ENCODE data around the gene RALB. TPM values are rescaled to one million over a fixed set of nuclear protein-coding genes. Genes with fewer than 3 reads are reported as not detected.
A peak's percentile ranks its signal among the peaks of the same experiment; 100 is the strongest.

RALB gene
- total RNA-seq, 4 donors from 2014 or later, result 20.1 to 45.0 (median 30.4) TPM

DNA sequence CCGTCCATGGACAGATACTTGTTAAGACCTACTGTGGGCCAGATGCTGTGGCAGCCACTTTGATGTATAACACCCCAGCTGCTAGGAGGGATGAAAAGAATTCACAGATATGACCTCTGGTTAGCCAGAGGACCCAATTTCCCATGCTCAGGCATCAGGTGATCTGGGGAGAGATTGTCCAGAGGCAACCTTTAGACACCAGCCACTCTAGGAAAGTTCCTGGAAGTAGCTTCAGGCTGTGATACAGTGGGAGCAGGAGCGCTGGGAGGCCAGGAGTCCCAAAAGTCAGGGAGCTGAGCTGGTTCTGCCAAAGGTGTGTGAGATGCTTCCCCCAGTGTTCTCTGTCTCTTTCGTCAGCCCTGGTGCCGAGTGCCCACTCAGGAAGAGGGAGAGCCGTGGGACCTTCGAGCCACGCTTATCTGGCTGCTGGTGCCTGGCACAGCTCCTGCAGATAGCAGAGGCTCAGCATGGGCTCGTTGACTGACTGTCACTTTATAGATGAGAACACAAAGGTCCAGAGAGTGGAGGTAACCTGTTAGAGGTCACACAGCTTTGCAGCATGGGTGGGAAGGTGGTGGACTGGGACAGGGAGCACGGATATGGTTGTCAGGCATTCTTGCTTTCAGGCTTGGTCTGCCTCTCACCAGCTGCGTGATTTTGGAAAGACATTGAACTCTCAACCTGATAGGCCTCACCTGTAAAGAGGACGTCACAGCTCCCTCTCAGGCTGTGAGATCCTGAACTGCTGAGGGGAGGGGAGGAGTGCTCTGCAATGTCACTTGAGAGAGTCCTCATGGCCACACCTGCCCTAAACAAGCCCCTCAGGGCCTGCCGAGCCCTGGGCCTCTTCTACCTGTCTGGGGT, 7.8 kb upstream of the RALB start:
- no peaks in the 10 kb centered on the region for H3K36me3 ChIP-seq
- DNase-seq, result no peak
- no peak overlapping the region for H3K4me3 ChIP-seq
- H3K9me3 ChIP-seq, result no peaks in the 10 kb centered on the region
- in situ Hi-C loops (cut with MboI; ENCODE audit: low sequenced_read_pairs in 4 of 4), result no loop called here
- H3K27me3 ChIP-seq, result no peaks in the 10 kb centered on the region
- intact Hi-C loops (cut with DNase I; ENCODE audit: low total_unique reads), result no loop called here
- H3K4me1 ChIP-seq, result peaks cover 7 to 24% of the 10 kb centered on the region in 2 donors
- TF ChIP-seq POLR2A (IDR thresholded peaks at IDR 0.05), result no peak
- TF ChIP-seq, protein P1, sequence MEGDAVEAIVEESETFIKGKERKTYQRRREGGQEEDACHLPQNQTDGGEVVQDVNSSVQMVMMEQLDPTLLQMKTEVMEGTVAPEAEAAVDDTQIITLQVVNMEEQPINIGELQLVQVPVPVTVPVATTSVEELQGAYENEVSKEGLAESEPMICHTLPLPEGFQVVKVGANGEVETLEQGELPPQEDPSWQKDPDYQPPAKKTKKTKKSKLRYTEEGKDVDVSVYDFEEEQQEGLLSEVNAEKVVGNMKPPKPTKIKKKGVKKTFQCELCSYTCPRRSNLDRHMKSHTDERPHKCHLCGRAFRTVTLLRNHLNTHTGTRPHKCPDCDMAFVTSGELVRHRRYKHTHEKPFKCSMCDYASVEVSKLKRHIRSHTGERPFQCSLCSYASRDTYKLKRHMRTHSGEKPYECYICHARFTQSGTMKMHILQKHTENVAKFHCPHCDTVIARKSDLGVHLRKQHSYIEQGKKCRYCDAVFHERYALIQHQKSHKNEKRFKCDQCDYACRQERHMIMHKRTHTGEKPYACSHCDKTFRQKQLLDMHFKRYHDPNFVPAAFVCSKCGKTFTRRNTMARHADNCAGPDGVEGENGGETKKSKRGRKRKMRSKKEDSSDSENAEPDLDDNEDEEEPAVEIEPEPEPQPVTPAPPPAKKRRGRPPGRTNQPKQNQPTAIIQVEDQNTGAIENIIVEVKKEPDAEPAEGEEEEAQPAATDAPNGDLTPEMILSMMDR (IDR thresholded peaks at IDR 0.05 in 4 of 5, conservative IDR thresholded peaks at IDR 0.05 in 1 of 5), result no peak
- H3K27ac ChIP-seq, result no peak overlapping the region
- ATAC-seq, result peak in 1 of 2 donors; percentile 9

DNA sequence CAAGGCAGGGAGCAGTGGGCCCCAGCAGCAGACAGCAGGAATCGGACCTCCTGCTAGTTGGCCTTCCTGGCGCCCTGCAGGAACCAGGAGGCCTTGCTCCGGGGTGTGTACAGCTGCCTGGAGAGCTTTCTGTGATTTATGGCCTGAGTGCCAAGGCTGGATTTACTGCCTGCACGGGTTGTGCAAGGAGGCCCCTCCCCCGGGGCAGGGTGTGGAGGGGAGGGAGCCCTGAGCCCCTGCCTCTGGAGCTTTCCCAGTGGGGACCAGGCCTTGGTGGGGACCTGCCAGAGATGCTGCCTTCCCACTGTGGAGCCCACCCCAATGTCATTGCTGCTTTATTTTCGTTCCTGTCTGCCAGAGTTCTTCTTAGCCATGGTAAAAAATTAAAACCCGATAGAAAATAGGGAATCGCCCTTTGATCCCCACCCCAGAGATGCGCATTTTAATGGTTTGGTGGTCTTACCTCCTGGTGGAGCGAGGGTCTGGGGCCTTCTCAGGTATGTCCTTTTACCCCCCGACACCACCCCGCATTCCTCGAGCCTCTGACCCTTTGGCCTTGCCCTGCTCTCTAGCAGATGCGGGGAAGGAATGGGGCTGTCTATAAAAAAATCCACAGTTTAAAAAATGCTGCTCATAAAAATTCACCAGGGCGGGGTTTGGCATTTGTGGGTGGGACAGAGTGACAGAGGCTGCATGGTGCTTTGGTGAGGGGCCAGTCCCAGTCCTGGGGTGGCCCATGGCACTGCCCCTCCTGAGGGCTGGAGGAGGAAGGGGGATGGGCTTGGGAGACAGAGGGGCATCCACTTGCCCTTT, 6.9 kb upstream of the RALB start:
- intact Hi-C loops (cut with DNase I; ENCODE audit: low total_unique reads), result no loop called here
- TF ChIP-seq, protein P1 (IDR thresholded peaks at IDR 0.05 in 4 of 5, conservative IDR thresholded peaks at IDR 0.05 in 1 of 5), result no peak
- Histone ChIP-seq H3K4me1 (peaks cover 7 to 24% of the 10 kb centered on the region in 2 donors), H3K9me3 (no peaks in the 10 kb centered on the region), H3K36me3 (no peaks in the 10 kb centered on the region), H3K27ac (no peak overlapping the region), H3K27me3 (no peaks in the 10 kb centered on the region), H3K4me3 (no peak overlapping the region)
- in situ Hi-C loops (cut with MboI; ENCODE audit: low sequenced_read_pairs in 4 of 4), result no loop called here
- peak; percentile 37 to 42 for DNase-seq
- ATAC-seq, result peak; percentile 65 to 76

DNA sequence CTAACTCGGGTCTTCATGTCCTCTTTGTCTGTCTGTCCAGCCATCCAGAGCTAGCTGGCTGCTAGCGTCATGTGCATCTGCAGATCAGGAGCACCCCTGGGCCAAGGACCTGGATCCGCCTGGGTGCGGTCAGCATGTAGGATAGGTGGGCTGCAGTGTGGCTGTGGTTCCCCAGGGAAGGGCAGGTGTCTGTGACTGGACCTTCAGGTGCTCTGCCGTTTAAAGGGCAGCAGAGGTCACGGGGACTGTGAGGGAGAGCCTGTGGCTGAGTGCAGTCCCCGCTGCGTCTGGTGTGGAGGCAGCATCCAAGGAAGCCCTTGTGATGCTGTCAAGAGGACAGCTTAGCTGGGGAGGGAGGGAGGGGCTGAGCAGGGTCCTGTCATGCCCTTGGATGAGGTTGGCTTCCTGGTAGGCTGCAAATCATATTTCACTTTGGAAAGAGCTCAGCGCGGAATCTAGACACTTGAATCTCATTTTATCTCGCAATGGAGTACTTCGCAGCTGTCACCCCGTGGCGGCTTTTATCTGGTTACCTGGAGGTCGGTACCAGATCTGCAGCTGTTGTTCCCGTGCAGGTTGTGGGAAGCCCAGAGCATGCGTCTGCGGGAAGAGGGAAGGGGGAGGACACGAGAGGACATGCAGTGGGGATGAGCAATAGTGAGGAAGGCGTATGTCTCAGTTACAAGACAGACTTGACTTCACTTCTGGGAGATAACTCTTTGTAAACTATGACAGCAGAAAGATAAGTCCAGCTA, 5.9 kb upstream of the RALB start:
- H3K9me3 ChIP-seq, result no peaks in the 10 kb centered on the region
- in situ Hi-C loops (cut with MboI; ENCODE audit: low sequenced_read_pairs in 4 of 4), result no loop called here
- peak; percentile 23 to 35 for ATAC-seq
- no peak for DNase-seq
- H3K27me3 ChIP-seq, result no peaks in the 10 kb centered on the region
- H3K27ac ChIP-seq, result no peak overlapping the region
- intact Hi-C loops (cut with DNase I; ENCODE audit: low total_unique reads), result no loop called here
- peaks cover 7 to 27% of the 10 kb centered on the region in 2 donors for H3K4me1 ChIP-seq
- TF ChIP-seq, protein P1 (IDR thresholded peaks at IDR 0.05 in 4 of 5, conservative IDR thresholded peaks at IDR 0.05 in 1 of 5), result no peak
- no peak for TF ChIP-seq POLR2A (IDR thresholded peaks at IDR 0.05)
- no peaks in the 10 kb centered on the region for H3K36me3 ChIP-seq
- no peak overlapping the region for H3K4me3 ChIP-seq

DNA sequence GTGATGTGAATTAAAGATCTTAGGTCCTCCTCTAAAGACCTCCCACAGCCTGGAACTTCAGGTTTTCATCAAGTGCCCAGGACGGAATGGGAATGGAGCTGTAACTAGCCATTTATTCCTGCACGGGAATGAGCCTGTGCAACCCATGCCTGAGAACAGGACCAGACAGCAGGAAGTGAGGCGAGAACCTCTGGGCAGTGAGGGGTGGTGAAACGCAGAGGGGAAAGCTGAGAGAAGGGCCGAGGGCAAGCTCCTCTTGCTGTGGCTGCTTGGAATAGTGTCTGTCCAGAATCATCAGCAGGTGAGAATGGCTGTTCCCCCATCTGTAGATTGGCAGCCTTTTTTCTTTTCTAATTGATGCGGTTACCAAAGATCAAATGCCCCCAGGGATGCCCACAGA, 4.8 kb upstream of the RALB start:
- Histone ChIP-seq H3K27ac (no peak overlapping the region), H3K4me3 (no peak overlapping the region), H3K27me3 (no peaks in the 10 kb centered on the region), H3K4me1 (peaks cover 7 to 32% of the 10 kb centered on the region in 2 donors), H3K36me3 (no peaks in the 10 kb centered on the region), H3K9me3 (no peaks in the 10 kb centered on the region)
- no peak for ATAC-seq
- no peak for TF ChIP-seq POLR2A (IDR thresholded peaks at IDR 0.05)
- TF ChIP-seq, protein P1 (IDR thresholded peaks at IDR 0.05 in 4 of 5, conservative IDR thresholded peaks at IDR 0.05 in 1 of 5), result no peak
- DNase-seq, result no peak
- intact Hi-C loops (cut with DNase I; ENCODE audit: low total_unique reads) (no loop called here), in situ Hi-C loops (cut with MboI; ENCODE audit: low sequenced_read_pairs in 4 of 4) (no loop called here)
